IPS-18a (cell line): ENCODE data around the gene RITA1.

ENCODE experiments used
- H3K27ac ChIP-seq: one replicate; pipeline ENCODE4 v1.5.1; 2013; ENCODE audit warnings: low read length
- H3K27me3 ChIP-seq: one replicate; pipeline ENCODE4 v1.6.1; 2013; ENCODE audit warnings: mild to moderate bottlenecking, low read length; ENCODE audit not compliant: control insufficient read depth, insufficient read depth
- H3K36me3 ChIP-seq: one replicate; pipeline ENCODE4 v1.6.1; 2013; ENCODE audit warnings: low read depth, low read length; ENCODE audit not compliant: control insufficient read depth
- H3K4me1 ChIP-seq: one replicate; pipeline ENCODE4 v1.6.1; 2013; ENCODE audit warnings: low read depth, low read length; ENCODE audit not compliant: control insufficient read depth
- H3K4me3 ChIP-seq: one replicate; pipeline ENCODE4 v1.5.1; 2013; ENCODE audit warnings: low read length
- H3K9ac ChIP-seq: one replicate; pipeline ENCODE4 v1.6.1; 2013; ENCODE audit warnings: mild to moderate bottlenecking, low read length, moderate library complexity
- H3K9me3 ChIP-seq: one replicate; pipeline ENCODE4 v1.6.1; 2013; ENCODE audit warnings: low read depth, low read length; ENCODE audit not compliant: control insufficient read depth

RITA1 gene

DNA sequence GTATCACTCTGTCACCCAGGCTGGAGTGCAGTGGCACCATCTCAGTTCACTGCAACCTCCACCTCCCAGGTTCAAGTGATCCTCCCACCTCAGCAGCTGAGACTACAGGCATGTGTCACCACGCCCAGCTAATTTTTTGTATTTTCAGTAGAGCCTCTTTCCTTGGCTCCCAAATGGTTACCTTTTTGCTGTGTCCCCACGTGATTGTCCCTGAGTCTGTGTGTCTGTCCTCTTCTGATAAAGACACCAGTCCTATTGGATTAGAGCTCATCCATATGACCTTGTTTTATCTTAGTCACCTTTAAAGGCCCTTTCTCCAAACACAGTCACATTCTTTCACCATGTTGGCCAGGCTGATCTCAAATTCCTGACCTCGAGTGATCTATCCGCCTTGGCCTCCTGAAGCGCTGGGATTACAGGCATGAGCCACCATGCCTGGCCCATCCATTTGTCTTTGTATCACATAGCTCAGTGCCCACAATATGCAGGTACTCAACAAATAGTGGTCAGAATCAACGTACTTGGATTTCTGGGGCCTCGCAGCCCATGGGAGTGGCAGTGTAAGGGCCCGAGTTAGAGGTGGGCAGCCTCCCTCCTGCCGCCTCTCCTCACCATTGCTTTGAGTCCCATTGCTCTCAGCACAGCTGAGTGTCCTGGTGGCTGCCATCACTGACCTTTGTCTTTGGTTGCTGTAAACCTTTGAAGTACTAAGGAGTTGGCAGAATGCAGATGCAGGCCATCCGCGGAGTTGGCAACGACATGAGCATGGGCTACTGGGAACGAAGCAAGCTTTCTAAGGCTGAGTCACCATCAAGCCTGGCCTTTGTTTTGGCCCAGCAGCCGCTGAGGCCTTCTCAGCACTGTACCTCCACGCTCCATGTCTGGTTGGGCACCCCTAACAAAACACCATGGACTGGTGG is 45.1 kb downstream of the RITA1 start:
- Histone ChIP-seq H3K4me1 (peaks cover 20% of the 10 kb centered on the region), H3K9me3 (no peaks in the 10 kb centered on the region), H3K4me3 (no peak overlapping the region), H3K36me3 (no peaks in the 10 kb centered on the region), H3K9ac (no peak overlapping the region), H3K27ac (no peak overlapping the region), H3K27me3 (no peaks in the 10 kb centered on the region)

GRCh38 chr12:113231235-113232088 is 45.9 kb downstream of the RITA1 start:
- Histone ChIP-seq H3K9me3 (no peaks in the 10 kb centered on the region), H3K27me3 (no peaks in the 10 kb centered on the region), H3K4me3 (no peak overlapping the region), H3K27ac (no peak overlapping the region), H3K9ac (peak overlapping the region; percentile 26), H3K36me3 (no peaks in the 10 kb centered on the region), H3K4me1 (peaks cover 20% of the 10 kb centered on the region)

- H3K27me3 ChIP-seq, result no peaks in the 10 kb centered on the region
- H3K4me1 ChIP-seq, result peaks cover 20% of the 10 kb centered on the region
- H3K27ac ChIP-seq, result no peak overlapping the region
- peak overlapping the region; percentile 26 for H3K9ac ChIP-seq
- H3K9me3 ChIP-seq, result no peaks in the 10 kb centered on the region
- no peaks in the 10 kb centered on the region for H3K36me3 ChIP-seq
- peak overlapping the region; percentile 6 for H3K4me3 ChIP-seq
Measured at GRCh38 chr12:113232089-113232839, 46.7 kb downstream of the RITA1 start.

DNA sequence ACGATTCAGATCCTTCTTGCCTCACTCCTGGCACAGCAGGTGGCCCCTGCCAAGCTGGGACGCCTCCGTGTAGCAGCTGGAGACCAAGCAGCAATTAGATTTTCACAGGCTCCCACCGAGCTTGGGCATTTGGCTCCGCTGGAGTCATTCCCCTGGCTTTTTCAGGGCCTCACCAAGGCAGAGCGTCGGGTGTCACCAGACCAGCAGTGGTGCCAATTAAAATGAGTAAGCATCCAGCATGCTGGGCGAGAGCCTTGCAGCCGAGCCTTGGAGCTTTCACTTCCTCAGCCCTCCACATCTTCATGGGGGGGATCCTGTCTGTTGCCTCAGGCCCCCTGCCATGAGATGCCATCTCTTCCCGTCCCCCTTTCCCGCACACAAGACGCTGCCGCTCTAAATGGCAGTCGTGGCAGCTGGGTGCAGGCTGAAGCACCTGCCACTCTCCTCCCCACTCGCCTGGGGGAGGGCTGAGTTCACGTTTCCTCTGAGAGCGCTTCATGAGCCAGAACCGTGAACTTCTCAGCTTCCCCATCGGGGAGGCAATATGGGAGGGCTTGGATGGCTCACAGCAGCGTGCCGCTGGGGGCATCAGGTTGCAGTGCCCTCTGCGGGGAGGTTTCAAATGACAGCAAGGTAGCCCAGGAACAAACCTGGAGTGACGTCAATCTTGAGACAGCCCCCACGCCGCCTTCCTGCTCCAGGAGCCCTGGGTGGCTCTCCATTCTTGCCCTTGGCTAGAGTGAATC is 47.5 kb downstream of the RITA1 start:
- peak overlapping the region; percentile 6 for H3K9ac ChIP-seq
- H3K4me3 ChIP-seq, result peak overlapping the region; percentile 6
- H3K36me3 ChIP-seq, result no peaks in the 10 kb centered on the region
- no peak overlapping the region for H3K27ac ChIP-seq
- no peaks in the 10 kb centered on the region for H3K9me3 ChIP-seq
- no peaks in the 10 kb centered on the region for H3K27me3 ChIP-seq
- H3K4me1 ChIP-seq, result peaks cover 20% of the 10 kb centered on the region

DNA sequence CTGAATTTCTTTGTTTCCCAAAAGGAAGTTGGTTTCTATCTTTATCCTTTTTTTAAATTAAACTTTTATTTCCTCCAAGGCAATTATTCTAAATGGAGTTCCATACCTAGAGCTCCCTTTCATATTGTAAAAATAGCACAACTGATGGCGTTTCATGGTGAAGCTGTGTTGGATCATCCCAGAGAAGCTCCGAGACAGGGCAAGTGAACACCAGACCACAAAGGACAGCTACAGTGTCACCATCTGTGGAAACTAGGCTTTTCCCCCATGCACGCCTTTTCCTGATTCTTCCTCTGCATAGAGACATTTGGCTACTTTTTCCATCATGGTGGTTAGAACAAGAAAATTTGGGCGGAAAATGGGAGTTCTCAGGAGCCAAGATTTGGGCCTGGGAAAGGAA is 48.4 kb downstream of the RITA1 start:
- no peak overlapping the region for H3K27ac ChIP-seq
- H3K4me1 ChIP-seq, result peaks cover 20% of the 10 kb centered on the region
- H3K27me3 ChIP-seq, result no peaks in the 10 kb centered on the region
- H3K4me3 ChIP-seq, result no peak overlapping the region
- H3K36me3 ChIP-seq, result no peaks in the 10 kb centered on the region
- no peak overlapping the region for H3K9ac ChIP-seq
- H3K9me3 ChIP-seq, result no peaks in the 10 kb centered on the region

GRCh38 chr12:113234483-113234882 is 49.0 kb downstream of the RITA1 start:
- Histone ChIP-seq H3K36me3 (no peaks in the 10 kb centered on the region), H3K9ac (no peak overlapping the region)

DNA sequence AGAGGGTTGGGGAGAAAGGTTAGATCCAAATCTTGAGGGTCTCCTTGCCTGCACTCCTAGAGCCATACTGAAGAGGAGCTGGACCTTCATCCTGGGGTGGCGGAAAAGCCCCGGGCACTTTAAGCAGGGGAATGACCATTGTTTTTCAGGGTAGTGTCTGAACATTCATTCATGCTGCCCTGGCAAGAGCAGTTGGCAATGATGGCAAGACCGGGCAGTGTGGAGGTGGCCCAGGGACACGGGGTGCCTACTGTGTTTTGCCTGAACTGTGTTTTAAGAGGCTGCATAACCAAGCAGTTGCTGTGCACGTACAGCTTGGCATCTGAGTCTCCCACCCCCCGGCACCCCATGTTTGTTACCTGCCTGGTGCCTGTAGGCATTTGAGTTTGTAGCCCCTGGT is 50.5 kb downstream of the RITA1 start:
- Histone ChIP-seq H3K27me3 (no peaks in the 10 kb centered on the region), H3K4me3 (no peak overlapping the region), H3K4me1 (peaks cover 20% of the 10 kb centered on the region), H3K36me3 (no peaks in the 10 kb centered on the region), H3K27ac (no peak overlapping the region), H3K9ac (no peak overlapping the region), H3K9me3 (no peaks in the 10 kb centered on the region)

More at GRCh38 chr12:113234483-113234882, 49.0 kb downstream of the RITA1 start:
- H3K27me3 ChIP-seq, result no peaks in the 10 kb centered on the region
- H3K4me3 ChIP-seq, result no peak overlapping the region
- peaks cover 20% of the 10 kb centered on the region for H3K4me1 ChIP-seq
- H3K9me3 ChIP-seq, result no peaks in the 10 kb centered on the region
- no peak overlapping the region for H3K27ac ChIP-seq

GRCh38 chr12:113236539-113237399 is 51.2 kb downstream of the RITA1 start:
- Histone ChIP-seq H3K9me3 (no peaks in the 10 kb centered on the region), H3K36me3 (no peaks in the 10 kb centered on the region), H3K4me3 (no peak overlapping the region), H3K4me1 (peaks cover 21% of the 10 kb centered on the region), H3K9ac (no peak overlapping the region), H3K27ac (no peak overlapping the region), H3K27me3 (no peaks in the 10 kb centered on the region)

- H3K9ac ChIP-seq, result no peak overlapping the region
- H3K9me3 ChIP-seq, result no peaks in the 10 kb centered on the region
- H3K4me3 ChIP-seq, result no peak overlapping the region
- no peak overlapping the region for H3K27ac ChIP-seq
- H3K27me3 ChIP-seq, result no peaks in the 10 kb centered on the region
- no peaks in the 10 kb centered on the region for H3K36me3 ChIP-seq
- peaks cover 12% of the 10 kb centered on the region for H3K4me1 ChIP-seq
Measured at GRCh38 chr12:113237748-113238147, 52.2 kb downstream of the RITA1 start.

GRCh38 chr12:113238309-113238708 is 52.8 kb downstream of the RITA1 start:
- no peaks in the 10 kb centered on the region for H3K36me3 ChIP-seq
- peaks cover 9% of the 10 kb centered on the region for H3K4me1 ChIP-seq
- H3K4me3 ChIP-seq, result no peak overlapping the region
- no peaks in the 10 kb centered on the region for H3K9me3 ChIP-seq
- H3K27ac ChIP-seq, result no peak overlapping the region
- no peaks in the 10 kb centered on the region for H3K27me3 ChIP-seq
- H3K9ac ChIP-seq, result no peak overlapping the region
